Measurements from ENCODE around the gene RTN1. TPM values are rescaled to one million over a fixed set of nuclear protein-coding genes. Genes with fewer than 3 reads are reported as not detected.

Gene RTN1
- total RNA-seq, 4 donors from 2014 or later, result 3.0 to 7.5 (median 3.9) TPM

DNA sequence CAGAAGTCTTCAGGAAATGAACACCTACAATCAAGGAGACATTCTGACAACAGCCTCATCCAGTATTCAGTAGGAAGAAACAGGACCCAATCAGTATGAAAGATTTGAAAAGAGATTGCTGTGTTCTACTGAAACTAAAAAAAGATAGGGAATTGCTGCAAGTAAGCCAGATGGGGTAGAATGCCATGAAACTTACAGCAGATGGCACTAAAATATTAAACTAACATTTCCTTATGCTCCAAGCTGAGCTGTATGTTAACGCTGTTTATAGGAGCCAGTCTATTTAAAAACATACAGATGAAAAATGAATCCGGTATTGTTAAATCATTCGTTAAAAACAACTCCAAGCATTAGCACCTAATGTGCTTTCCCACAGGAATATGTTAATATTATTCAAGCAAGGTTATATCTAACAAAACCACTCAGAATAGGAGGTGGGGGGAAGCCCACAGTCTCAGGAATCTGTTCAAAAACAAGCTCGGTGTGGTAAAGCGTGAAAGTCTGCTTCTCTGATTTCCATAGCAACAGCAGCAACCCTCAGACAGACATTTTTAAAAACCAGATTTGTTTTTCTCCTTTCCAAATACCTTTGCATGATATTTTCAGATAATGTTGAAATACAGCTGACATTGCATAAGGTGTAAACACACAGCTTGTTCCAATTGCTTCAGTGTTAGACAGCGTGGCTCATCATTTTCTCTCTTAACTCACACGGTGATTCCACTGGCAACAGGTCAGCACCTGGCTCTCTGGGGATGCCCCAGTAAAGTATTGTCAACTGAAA, 162.6 kb downstream of the RTN1 start:
- TF ChIP-seq EP300 (IDR thresholded peaks at IDR 0.05) (no peak), POLR2A (IDR thresholded peaks at IDR 0.05) (no peak), POLR2AphosphoS5 (IDR thresholded peaks at IDR 0.05) (no peak)
- TF ChIP-seq, protein P1, sequence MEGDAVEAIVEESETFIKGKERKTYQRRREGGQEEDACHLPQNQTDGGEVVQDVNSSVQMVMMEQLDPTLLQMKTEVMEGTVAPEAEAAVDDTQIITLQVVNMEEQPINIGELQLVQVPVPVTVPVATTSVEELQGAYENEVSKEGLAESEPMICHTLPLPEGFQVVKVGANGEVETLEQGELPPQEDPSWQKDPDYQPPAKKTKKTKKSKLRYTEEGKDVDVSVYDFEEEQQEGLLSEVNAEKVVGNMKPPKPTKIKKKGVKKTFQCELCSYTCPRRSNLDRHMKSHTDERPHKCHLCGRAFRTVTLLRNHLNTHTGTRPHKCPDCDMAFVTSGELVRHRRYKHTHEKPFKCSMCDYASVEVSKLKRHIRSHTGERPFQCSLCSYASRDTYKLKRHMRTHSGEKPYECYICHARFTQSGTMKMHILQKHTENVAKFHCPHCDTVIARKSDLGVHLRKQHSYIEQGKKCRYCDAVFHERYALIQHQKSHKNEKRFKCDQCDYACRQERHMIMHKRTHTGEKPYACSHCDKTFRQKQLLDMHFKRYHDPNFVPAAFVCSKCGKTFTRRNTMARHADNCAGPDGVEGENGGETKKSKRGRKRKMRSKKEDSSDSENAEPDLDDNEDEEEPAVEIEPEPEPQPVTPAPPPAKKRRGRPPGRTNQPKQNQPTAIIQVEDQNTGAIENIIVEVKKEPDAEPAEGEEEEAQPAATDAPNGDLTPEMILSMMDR (IDR thresholded peaks at IDR 0.05), result no peak
- H3K4me1 ChIP-seq, result no peaks in the 10 kb centered on the region
- H3K4me3 ChIP-seq, result no peak overlapping the region
- no peaks in the 10 kb centered on the region for H3K27me3 ChIP-seq
- no peak for DNase-seq (ENCODE audit: low spot score in 2 of 2)
- WGBS, result 45% methylated on average over 7 of the region's 7 CpGs
- no peaks in the 10 kb centered on the region for H3K36me3 ChIP-seq
- no peak overlapping the region for H3K27ac ChIP-seq
- no peaks in the 10 kb centered on the region for H3K9me3 ChIP-seq

- H3K9me3 ChIP-seq, result no peaks in the 10 kb centered on the region
- no peaks in the 10 kb centered on the region for H3K4me1 ChIP-seq
- H3K27me3 ChIP-seq, result no peaks in the 10 kb centered on the region
- no peak overlapping the region for H3K27ac ChIP-seq
- 83% methylated on average over 4 of the region's 4 CpGs for WGBS
- no peak for DNase-seq (ENCODE audit: low spot score in 2 of 2)
- H3K4me3 ChIP-seq, result no peak overlapping the region
- no peaks in the 10 kb centered on the region for H3K36me3 ChIP-seq
- TF ChIP-seq EP300 (IDR thresholded peaks at IDR 0.05) (no peak), POLR2A (IDR thresholded peaks at IDR 0.05) (no peak), POLR2AphosphoS5 (IDR thresholded peaks at IDR 0.05) (no peak)
- TF ChIP-seq, protein P1 (IDR thresholded peaks at IDR 0.05), result no peak
Measured at GRCh38 chr14:59705866-59706265, 164.7 kb downstream of the RTN1 start.

DNA sequence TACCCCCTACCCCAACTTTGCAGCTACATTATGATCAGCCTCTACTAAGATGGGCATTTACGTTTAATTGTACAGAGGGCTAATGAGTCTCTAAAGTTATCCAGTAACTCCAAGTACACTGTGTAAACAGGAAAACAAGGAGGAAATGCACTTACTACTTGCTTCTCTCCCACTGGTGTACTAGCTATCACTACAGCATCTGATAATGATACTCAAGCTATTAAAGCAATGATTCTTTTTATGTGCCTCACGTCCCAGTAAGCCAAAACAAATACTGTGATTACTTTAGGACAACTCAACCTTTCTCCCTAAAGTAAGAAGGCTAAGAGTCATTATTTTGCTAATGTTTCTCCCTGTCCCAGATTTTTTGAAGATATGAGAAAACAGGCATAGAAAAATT, 165.3 kb downstream of the RTN1 start:
- DNase-seq (ENCODE audit: low spot score in 2 of 2), result no peak
- H3K27me3 ChIP-seq, result no peaks in the 10 kb centered on the region
- H3K4me1 ChIP-seq, result no peaks in the 10 kb centered on the region
- no peak for TF ChIP-seq EP300 (IDR thresholded peaks at IDR 0.05)
- no peak for TF ChIP-seq POLR2AphosphoS5 (IDR thresholded peaks at IDR 0.05)
- TF ChIP-seq, protein P1 (IDR thresholded peaks at IDR 0.05), result no peak
- no peak for TF ChIP-seq POLR2A (IDR thresholded peaks at IDR 0.05)
- no peaks in the 10 kb centered on the region for H3K9me3 ChIP-seq
- H3K36me3 ChIP-seq, result no peaks in the 10 kb centered on the region
- H3K4me3 ChIP-seq, result no peak overlapping the region
- WGBS, result 56% methylated on average over 2 of the region's 2 CpGs
- H3K27ac ChIP-seq, result no peak overlapping the region

DNA sequence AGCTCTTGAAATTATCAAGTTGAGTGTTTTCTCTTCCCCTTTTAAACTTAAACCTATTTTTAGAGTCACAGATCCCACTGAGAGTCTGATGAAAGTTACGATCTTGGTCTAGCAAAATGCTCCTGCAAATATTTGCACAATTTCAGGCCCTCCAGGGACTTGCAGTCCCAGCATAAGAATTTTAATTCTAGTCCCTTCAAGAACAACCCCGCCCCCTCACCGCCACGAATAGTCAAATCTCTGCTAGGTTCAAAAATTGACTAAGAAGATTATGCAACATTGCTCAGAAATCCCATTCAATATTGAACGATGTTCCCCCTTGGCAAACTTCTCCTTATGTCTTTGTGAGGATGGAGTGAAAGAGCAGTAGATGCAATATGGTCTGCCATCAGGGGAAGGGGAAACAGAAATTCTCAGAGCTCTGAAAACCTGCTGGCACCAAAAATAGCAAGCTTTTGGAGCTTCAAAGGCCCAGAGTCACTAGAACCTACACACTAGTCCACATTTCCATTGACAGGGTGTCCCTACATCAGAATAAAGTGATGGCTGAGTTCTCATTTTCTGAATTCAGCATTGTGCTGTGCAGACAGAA, 166.4 kb downstream of the RTN1 start:
- no peak overlapping the region for H3K4me3 ChIP-seq
- H3K27me3 ChIP-seq, result no peaks in the 10 kb centered on the region
- H3K36me3 ChIP-seq, result no peaks in the 10 kb centered on the region
- DNase-seq (ENCODE audit: low spot score in 2 of 2), result no peak
- TF ChIP-seq, protein P1 (IDR thresholded peaks at IDR 0.05), result no peak
- no peak for TF ChIP-seq POLR2A (IDR thresholded peaks at IDR 0.05)
- TF ChIP-seq POLR2AphosphoS5 (IDR thresholded peaks at IDR 0.05), result no peak
- no peak for TF ChIP-seq EP300 (IDR thresholded peaks at IDR 0.05)
- no peaks in the 10 kb centered on the region for H3K9me3 ChIP-seq
- 87% methylated on average over 5 of the region's 5 CpGs for WGBS
- H3K4me1 ChIP-seq, result peaks cover 4% of the 10 kb centered on the region
- no peak overlapping the region for H3K27ac ChIP-seq

DNA sequence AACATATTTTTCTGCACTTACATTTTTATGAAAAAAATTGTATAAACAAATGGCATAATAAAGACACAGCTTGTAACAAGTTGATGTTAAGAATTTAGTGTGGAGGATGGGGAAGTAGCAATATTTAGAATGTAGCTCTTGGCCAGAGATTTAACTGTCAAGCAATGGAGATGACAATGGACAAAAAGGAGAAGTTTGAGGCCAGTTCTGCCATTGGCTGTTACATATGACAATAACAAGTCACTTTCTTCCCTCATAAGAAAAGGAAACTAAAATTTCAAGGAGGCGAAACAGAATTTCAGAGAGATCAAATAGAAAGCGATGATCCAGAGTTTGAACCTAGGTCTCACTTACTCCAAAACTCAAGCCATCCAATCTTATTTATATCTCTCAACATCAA, 171.1 kb downstream of the RTN1 start:
- H3K36me3 ChIP-seq, result no peaks in the 10 kb centered on the region
- WGBS, result 88% methylated on average over 2 of the region's 2 CpGs
- no peak for DNase-seq (ENCODE audit: low spot score in 2 of 2)
- TF ChIP-seq POLR2AphosphoS5 (IDR thresholded peaks at IDR 0.05), result no peak
- TF ChIP-seq, protein P1 (IDR thresholded peaks at IDR 0.05), result no peak
- no peak for TF ChIP-seq POLR2A (IDR thresholded peaks at IDR 0.05)
- no peak for TF ChIP-seq EP300 (IDR thresholded peaks at IDR 0.05)
- no peak overlapping the region for H3K27ac ChIP-seq
- no peaks in the 10 kb centered on the region for H3K9me3 ChIP-seq
- H3K4me1 ChIP-seq, result peaks cover 6% of the 10 kb centered on the region
- no peaks in the 10 kb centered on the region for H3K27me3 ChIP-seq
- H3K4me3 ChIP-seq, result no peak overlapping the region

All from suprapubic skin (tissue), 4 donors.